ENCODE results near the gene SAFB. TPM values are rescaled to one million over a fixed set of nuclear protein-coding genes. Genes with fewer than 3 reads are reported as not detected.
"Not testable (repeated sequence)": the region's sequence is repeated elsewhere in the genome, so short reads cannot be mapped to it uniquely, and the experiment has no call there.

SAFB gene
- total and polyA plus RNA-seq, 3 donors from 2014 or later: 83.2 to 220 (median 202) TPM

- TF ChIP-seq, protein P1, sequence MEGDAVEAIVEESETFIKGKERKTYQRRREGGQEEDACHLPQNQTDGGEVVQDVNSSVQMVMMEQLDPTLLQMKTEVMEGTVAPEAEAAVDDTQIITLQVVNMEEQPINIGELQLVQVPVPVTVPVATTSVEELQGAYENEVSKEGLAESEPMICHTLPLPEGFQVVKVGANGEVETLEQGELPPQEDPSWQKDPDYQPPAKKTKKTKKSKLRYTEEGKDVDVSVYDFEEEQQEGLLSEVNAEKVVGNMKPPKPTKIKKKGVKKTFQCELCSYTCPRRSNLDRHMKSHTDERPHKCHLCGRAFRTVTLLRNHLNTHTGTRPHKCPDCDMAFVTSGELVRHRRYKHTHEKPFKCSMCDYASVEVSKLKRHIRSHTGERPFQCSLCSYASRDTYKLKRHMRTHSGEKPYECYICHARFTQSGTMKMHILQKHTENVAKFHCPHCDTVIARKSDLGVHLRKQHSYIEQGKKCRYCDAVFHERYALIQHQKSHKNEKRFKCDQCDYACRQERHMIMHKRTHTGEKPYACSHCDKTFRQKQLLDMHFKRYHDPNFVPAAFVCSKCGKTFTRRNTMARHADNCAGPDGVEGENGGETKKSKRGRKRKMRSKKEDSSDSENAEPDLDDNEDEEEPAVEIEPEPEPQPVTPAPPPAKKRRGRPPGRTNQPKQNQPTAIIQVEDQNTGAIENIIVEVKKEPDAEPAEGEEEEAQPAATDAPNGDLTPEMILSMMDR (IDR thresholded peaks at IDR 0.05): no peak
- TF ChIP-seq POLR2A (IDR thresholded peaks at IDR 0.05): no peak
- H3K9me3 ChIP-seq: no peaks in the 10 kb centered on the region
- no peaks in the 10 kb centered on the region for H3K36me3 ChIP-seq (ENCODE audit: low read depth, missing control alignments)
- WGBS, 2 donors: 74 to 79% methylated on average over 16 to 25 of the region's 25 CpGs
- no peak for DNase-seq
- intact Hi-C loops (cut with DNase I; ENCODE audit: low total_unique reads): no loop called here
- H3K4me1 ChIP-seq: peaks cover under 1% of the 10 kb centered on the region
- no peak overlapping the region for H3K4me3 ChIP-seq
- H3K27me3 ChIP-seq: no peaks in the 10 kb centered on the region
- no peak overlapping the region for H3K27ac ChIP-seq
Observed at GRCh38 chr19:5697022-5697889, 74.4 kb downstream of the SAFB start.

DNA sequence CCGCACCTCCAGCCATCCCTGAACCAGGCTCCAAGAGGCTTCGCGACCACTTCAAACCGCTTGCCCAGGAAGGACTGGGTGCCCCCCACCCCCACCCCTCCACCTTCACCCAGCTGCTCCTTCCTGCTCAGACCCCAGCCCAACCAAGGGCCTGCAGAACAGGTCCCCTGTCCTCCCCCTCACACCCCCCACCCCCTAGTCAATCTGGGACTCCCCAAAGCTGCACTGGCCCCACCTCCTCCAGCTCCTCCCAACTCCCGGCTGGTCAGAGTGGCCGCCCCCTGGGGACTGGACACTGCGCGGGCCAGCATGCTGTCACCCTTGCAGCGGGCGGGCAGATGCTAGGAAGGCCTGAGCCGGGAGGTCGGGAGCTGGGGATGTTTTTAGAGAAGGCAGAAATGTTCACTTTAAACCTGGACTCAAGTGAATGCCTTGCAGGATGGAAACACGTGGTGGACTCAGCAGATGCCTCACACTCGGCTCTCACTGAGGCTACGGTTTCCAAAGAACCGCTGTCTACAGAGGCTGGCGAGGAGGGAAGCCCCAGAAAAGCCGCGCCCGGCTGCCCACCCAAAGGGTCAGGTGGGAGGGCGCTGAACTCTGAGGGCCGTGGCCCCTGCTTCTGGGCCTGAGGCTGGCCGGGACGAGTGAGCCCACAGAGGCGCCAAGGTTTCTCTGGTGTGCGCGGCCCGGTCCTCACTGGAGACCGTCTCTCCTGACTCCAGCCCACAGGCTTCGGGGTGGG, 75.2 kb downstream of the SAFB start:
- Histone ChIP-seq H3K4me1 (no peaks in the 10 kb centered on the region), H3K9me3 (no peaks in the 10 kb centered on the region), H3K4me3 (no peak overlapping the region), H3K27me3 (no peaks in the 10 kb centered on the region), H3K36me3 (ENCODE audit: low read depth, missing control alignments) (no peaks in the 10 kb centered on the region), H3K27ac (no peak overlapping the region)
- TF ChIP-seq, protein P1 (IDR thresholded peaks at IDR 0.05): no peak
- no peak for TF ChIP-seq POLR2A (IDR thresholded peaks at IDR 0.05)
- no peak for DNase-seq
- WGBS, 2 donors: 80 to 84% methylated on average over 1 to 30 of the region's 30 CpGs
- intact Hi-C loops (cut with DNase I; ENCODE audit: low total_unique reads): no loop called here

DNA sequence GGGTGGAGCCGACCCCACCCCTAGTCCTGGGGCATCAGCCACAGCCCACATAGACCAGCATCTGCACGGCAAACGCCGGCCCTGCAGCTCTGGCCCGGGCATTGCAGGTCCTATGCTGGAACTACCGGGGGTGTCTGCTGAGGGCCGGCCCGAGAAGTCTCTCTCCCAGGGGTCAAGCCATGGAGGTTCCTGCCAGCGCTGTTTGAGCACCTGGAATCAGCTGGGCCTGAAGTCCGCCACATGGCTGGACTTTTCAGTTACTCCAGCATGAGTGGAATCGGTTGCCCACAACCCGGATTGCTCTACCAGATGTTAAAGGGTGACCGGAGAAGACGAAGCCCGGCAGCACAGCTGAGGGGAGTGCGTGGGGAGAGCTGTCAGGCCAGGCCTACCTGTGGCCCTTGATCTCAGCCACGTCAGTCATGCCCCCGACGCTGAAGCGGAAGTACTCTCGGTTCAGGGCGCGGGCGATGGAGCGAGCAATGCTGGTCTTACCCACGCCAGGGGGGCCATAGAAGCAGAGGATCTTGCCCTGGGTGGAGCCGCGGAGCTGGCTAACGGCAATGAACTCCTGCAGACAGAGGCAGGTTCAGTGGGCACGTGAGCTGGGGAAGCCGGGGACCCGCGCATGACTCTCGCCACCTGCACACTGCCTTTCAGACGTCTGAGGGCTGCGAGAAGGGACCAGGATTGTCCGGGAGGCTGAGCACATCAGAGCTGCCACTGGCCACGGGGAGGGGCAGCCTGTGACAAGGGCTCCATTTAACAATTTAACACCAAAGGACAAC, 75.9 kb downstream of the SAFB start:
- H3K4me1 ChIP-seq: no peaks in the 10 kb centered on the region
- intact Hi-C loops (cut with DNase I; ENCODE audit: low total_unique reads): no loop called here
- no peaks in the 10 kb centered on the region for H3K36me3 ChIP-seq (ENCODE audit: low read depth, missing control alignments)
- H3K27ac ChIP-seq: no peak overlapping the region
- H3K27me3 ChIP-seq: no peaks in the 10 kb centered on the region
- no peaks in the 10 kb centered on the region for H3K9me3 ChIP-seq
- TF ChIP-seq, protein P1 (IDR thresholded peaks at IDR 0.05): no peak
- no peak for TF ChIP-seq POLR2A (IDR thresholded peaks at IDR 0.05)
- 88 to 94% methylated on average over 15 to 38 of the region's 38 CpGs for WGBS, 2 donors
- no peak overlapping the region for H3K4me3 ChIP-seq
- no peak for DNase-seq

DNA sequence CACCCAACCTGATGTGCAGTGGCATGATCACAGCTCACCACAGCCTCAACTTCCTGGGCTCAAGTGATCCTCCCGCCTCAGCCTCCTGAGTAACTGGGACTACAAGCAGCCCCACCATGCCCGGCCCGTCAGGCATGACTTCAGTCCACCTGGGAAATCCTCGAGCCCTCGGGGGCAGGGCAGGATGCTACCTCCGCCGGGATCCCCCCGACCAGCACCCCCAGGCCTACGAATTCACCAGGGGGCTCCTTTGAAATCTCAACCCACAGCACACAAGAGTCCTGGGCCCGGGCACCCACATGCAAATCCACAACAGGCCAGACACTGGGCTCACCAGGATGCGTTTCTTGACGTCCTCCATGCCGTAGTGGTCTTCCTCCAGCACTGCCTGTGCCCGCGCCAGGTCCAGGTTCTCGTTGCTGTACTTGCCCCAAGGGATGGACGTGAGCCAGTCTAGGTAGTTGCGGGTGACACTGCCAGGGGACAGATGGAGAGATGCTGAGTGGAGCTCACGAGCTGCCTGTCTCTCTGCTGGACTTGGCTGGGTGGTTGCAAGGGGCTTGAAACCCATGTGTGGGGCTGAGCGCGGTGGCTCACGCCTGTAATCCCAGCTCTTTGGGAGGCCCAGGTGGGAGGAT, 77.7 kb downstream of the SAFB start:
- 94 to 96% methylated on average over 16 to 22 of the region's 22 CpGs for WGBS, 2 donors
- Histone ChIP-seq H3K27me3 (no peaks in the 10 kb centered on the region), H3K27ac (no peak overlapping the region), H3K9me3 (no peaks in the 10 kb centered on the region), H3K4me1 (no peaks in the 10 kb centered on the region), H3K36me3 (ENCODE audit: low read depth, missing control alignments) (no peaks in the 10 kb centered on the region), H3K4me3 (no peak overlapping the region)
- TF ChIP-seq, protein P1 (IDR thresholded peaks at IDR 0.05): no peak
- TF ChIP-seq POLR2A (IDR thresholded peaks at IDR 0.05): no peak
- intact Hi-C loops (cut with DNase I; ENCODE audit: low total_unique reads): no loop called here
- no peak for DNase-seq

DNA sequence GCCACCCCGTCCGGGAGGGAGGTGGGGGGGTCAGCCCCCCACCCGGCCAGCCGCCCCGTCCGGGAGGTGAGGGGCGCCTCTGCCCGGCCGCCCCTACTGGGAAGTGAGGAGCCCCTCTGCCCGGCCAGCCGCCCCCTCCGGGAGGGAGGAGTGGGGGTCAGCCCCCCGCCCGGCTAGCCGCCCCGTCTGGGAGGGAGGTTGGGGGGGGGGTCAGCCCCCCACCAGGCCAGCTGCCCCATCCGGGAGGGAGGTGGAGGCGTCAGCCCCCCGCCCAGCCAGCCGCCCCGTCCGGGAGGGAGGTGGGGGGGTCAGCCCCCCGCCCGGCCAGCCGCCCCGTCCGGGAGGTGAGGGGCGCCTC, 79.1 kb downstream of the SAFB start:
- H3K27me3 ChIP-seq; intact Hi-C loops (cut with DNase I; ENCODE audit: low total_unique reads); H3K9me3 ChIP-seq; H3K27ac ChIP-seq; H3K4me3 ChIP-seq; H3K4me1 ChIP-seq; H3K36me3 ChIP-seq (ENCODE audit: low read depth, missing control alignments); DNase-seq: not testable (repeated sequence)
- 88% methylated on average over 25 of the region's 28 CpGs; no CpG with 5 or more reads in 1 of the 2 donors for WGBS, 2 donors

Measured in testis (tissue), 3 donors.